Astrocyte of the cerebellum (primary cell): ENCODE data around the gene TNS3.

Experiments
- DNase-seq: peaks from one replicate; pipeline ENCODE4 v3.0.0-alpha.2; 2011; ENCODE audit warnings: low read depth
- H3K4me3 ChIP-seq: 2 replicates; pipeline ENCODE4 v1.5.1; 2011; ENCODE audit warnings: mild to moderate bottlenecking, low read depth, low read length, moderate library complexity
- CTCF ChIP-seq: IDR thresholded peaks from 2 replicates; pipeline ENCODE4 v1.5.1; 2012; ENCODE audit warnings: low read length, low read depth, moderate library complexity, mild to moderate bottlenecking; ENCODE audit errors: missing control alignments
- in situ Hi-C: cut with HindIII; loops from 2 replicates; pipeline ENCODE4 v1.10.0; 2017; ENCODE audit warnings: low sequenced_read_pairs

TNS3 gene

GRCh38 chr7:47531584-47532492 lies 50.1 kb downstream of the TNS3 start:
- TF ChIP-seq CTCF: no peak
- DNase-seq: no peak
- in situ Hi-C loops: no loop called here

GRCh38 chr7:47529826-47530555 lies 51.9 kb downstream of the TNS3 start:
- no peak overlapping the region for H3K4me3 ChIP-seq
- in situ Hi-C loops: no loop called here
- DNase-seq: no peak
- no peak for TF ChIP-seq CTCF

More at GRCh38 chr7:47531584-47532492, 50.1 kb downstream of the TNS3 start:
- no peak overlapping the region for H3K4me3 ChIP-seq

GRCh38 chr7:47529405-47529804 lies 52.5 kb downstream of the TNS3 start:
- no peak for TF ChIP-seq CTCF
- in situ Hi-C loops: no loop called here

DNA sequence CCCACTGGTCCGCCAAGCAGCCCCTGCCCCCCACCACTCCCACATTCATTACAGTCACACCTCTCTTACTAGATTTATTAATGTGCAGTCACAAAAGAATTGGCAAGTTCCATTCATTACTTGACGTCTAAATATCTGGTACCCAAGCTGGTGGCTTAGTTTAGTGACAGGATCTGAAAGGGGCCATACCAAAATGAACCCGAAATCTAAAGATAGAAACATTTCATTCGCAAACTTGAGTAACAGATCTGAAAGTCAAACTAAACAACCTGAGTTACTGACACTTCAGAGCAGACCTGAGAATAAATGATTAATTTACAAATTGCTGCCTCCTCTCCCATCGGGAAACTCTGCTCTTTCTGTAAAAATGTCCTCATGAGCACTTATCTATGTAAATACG lies 53.4 kb downstream of the TNS3 start:
- no peak for DNase-seq
- no peak overlapping the region for H3K4me3 ChIP-seq
- TF ChIP-seq CTCF: no peak
- in situ Hi-C loops: no loop called here

More at GRCh38 chr7:47529405-47529804, 52.5 kb downstream of the TNS3 start:
- DNase-seq: no peak
- H3K4me3 ChIP-seq: no peak overlapping the region

GRCh38 chr7:47526466-47526865 lies 55.4 kb downstream of the TNS3 start:
- in situ Hi-C loops: no loop called here
- no peak for TF ChIP-seq CTCF
- no peak for DNase-seq
- H3K4me3 ChIP-seq: no peak overlapping the region

DNA sequence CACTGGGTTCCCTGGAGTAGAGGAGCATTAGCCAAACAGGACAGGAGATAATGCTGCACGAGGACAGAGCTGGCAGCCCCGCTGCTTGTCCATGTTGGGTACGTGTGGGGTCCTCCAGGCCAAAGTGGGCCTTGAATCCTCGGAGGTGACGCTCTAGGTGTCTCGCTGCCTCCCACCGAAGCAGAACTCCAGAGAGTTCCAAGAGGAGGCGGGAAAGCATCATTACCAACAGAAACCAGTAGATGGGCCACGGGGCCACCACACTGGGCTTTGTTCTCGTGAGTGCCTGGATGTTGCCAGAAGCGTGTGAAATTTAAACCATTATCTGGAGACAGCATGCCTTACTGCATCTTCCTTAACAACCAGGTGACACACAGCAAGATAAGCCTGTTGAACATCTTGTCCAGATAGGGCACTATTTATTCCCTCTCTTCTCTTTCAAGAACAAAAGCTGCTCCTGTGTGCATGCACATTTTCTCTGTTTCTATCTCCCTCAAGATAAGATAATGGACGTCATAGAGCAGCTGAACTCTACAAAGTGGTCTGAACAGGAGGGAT lies 56.8 kb downstream of the TNS3 start:
- no peak for TF ChIP-seq CTCF
- H3K4me3 ChIP-seq: no peak overlapping the region
- no peak for DNase-seq
- in situ Hi-C loops: no loop called here
